GM18951 (cell line): Measurements from ENCODE around the gene ADIRF.
A peak's percentile ranks its signal among the peaks of the same experiment; 100 is the strongest.
"Not testable (repeated sequence)": the region's sequence is repeated elsewhere in the genome, so short reads cannot be mapped to it uniquely, and the experiment has no call there.

ENCODE experiments used
- POLR2A ChIP-seq: IDR thresholded peaks from 4 replicates; pipeline ENCODE4 v1.6.1; 2011; ENCODE audit warnings: mild to moderate bottlenecking; ENCODE audit not compliant: insufficient read length, insufficient read depth; ENCODE audit errors: extremely low read depth
- in situ Hi-C: fragments of 300-500 bp; cut with MboI; formaldehyde crosslinking; loops from one replicate; pipeline ENCODE4 v1.12.0; 2022; ENCODE audit warnings: low sequenced_read_pairs, mixed read lengths, inconsistent platforms; ENCODE audit not compliant: unreplicated experiment

The ADIRF gene

DNA sequence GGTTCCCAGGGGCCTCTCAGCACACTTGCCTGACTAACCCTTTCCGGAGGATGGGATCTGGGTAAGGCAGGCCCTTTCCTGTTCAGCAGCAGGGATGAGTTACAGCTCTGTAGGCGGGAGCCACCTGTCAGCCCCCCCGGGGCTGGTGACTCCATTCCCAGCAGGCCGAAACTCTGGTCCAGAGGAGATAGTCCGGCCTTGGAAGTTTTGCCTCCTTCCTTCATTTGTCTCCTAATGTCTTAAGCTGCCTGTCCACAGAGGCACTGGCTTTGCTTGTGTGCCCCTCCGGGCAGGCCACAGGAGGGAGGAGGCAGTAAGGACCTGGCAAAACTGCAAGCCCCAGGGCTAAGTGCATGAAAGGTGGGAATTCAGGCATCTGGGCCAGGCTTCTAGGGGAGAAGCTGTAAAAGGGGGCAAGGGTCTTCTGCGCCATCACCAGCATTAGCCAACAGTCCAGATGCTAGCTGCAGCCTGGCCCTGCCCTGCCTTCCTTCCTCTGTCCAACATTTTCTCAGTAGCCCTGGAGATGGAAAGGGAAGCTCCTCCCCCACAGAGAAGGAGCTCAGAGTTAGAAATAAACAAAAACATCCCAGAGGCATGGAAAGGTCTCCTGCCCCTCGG, 1.2 kb downstream of the ADIRF start:
- no peak for TF ChIP-seq POLR2A

DNA sequence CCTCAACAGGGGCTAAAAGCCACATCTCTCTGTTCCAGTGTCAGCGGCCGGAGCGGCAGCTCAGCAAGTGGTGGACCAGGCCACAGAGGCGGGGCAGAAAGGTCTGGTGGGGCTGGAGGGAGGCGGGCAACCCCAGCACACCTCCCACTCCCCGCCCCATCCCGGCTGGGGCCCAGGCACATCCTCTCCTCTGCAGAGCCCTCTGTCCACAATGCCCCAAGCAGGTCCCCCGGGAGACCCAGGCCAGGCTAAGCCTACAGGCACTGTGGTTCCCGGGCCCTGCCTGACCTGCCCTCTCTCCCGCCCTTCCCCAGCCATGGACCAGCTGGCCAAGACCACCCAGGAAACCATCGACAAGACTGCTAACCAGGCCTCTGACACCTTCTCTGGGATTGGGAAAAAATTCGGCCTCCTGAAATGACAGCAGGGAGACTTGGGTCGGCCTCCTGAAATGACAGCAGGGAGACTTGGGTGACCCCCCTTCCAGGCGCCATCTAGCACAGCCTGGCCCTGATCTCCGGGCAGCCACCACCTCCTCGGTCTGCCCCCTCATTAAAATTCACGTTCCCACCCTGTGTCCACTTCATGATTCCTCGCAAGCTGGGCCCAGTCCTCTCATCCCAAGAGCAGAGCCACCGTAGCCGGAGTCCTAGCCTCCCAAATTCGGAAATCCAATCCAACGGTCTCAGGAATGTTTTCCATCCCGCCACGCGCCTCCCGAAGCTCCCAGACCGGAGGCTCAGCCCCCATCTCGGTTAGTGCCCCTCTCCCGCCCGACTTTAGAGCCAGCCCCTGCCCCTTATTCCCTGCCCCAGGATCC, 2.1 kb downstream of the ADIRF start:
- in situ Hi-C loops = no loop called here

More for the DNA sequence above, 1.2 kb downstream of the ADIRF start:
- in situ Hi-C loops = no loop called here

DNA sequence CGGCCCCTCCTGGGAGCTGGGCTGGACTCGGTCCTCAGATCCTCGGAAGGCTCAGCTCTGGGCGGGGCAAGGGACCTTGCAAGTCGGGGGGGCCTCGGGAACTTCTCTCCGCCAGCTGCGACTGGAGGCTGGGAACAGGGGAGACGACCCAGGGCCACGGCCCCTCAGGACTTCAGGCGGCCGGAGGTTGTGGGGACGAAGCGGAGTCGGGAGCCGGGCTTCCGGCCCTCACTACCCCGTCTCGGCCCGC, 2.6 kb downstream of the ADIRF start:
- in situ Hi-C loops = no loop called here
- peak; percentile 82 for TF ChIP-seq POLR2A

More for the DNA sequence above, 2.1 kb downstream of the ADIRF start:
- no peak for TF ChIP-seq POLR2A

DNA sequence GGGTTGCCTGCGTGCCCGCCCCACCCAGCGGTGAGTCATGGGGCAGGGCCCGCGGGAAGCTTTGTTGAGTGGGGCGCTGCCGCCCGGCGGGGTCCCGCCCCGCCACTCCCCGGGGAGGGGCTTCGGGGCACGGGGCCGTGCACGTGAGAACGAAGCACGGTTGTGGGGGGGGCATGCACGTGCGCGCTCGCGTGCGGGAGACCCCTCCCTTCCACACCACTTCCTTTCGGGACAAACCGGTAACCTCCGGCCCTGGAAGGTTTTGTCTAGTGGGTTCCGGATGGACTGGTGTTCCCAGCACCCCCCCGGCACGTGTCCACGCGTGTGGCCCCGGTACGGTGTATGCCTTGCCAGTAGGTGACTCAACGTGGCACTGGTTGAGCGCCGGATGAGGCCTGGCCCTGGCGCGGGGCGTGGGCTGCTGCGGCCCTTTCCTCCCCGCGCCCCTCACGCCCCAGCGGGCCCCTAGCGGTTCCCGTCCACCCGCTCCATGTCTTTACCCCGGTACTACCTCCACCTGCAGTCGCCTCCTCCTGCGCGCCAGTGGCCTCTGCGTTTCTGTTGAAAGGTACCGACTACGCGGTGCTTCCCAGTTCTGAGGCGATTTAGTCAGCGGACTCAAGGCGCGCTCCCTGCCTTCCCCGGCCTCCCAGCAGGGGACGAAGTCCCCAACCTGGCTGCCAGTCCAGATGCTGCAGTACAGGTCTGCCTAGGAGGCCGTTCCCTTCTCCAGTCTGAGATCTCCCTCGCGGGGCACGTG, 3.1 kb downstream of the ADIRF start:
- peak; percentile 67 for TF ChIP-seq POLR2A
- in situ Hi-C loops = no loop called here

DNA sequence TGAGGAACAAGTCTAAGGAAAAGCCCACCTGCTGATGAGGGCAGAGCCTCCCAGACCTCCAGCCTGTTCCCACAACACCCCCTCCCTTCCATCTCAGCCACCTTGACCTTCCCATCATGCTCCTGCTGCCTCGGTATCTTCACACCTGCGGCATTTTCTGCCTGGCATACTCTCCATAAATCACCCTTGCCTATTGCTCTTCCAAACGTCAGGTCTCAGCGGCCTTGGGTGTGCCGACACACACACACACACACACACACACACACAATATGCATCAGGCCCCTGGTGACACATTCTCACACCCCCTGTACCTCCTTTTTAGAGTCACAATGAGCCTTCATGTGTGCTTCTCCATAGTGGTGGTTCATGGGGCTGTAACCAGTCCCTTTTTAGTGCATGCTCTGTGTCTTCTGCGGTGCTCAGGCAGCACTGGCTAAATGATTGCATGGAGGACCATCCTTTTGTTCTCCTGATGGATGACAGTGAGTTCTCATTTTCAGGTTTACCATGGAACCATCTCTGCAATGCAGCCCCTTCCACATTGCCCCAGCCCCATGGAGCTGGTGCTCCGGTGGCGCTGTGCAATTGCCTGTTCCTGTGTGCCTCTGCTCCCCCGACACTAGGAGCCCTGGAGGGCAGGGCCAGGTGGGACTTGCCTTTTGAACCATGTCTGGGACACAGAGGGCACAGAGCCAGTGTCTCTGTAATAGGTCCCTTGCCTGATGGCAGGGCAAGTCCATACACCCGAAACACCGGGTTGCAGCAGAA, 4.5 kb downstream of the ADIRF start:
- TF ChIP-seq POLR2A = no peak
- in situ Hi-C loops = no loop called here

DNA sequence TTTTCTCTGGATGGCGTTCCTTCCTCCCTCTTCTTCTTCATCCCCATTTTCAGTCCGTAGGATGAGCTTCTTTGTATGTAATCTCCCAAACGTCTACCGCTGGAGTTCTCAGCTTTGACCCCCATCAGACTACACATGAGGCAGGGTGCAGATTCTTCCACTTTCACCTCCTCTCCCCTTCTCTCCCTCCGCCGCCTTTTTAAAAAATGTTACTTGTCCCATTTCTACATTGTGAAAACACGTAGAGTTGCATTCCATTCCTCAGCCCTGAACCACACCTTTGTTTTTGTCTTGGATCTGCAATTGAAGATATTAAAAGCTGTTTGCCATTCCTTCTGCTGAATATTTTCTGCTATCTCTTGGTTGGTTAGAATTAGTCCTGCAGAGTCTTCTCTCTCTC, 6.2 kb downstream of the ADIRF start:
- no peak for TF ChIP-seq POLR2A
- in situ Hi-C loops = no loop called here

DNA sequence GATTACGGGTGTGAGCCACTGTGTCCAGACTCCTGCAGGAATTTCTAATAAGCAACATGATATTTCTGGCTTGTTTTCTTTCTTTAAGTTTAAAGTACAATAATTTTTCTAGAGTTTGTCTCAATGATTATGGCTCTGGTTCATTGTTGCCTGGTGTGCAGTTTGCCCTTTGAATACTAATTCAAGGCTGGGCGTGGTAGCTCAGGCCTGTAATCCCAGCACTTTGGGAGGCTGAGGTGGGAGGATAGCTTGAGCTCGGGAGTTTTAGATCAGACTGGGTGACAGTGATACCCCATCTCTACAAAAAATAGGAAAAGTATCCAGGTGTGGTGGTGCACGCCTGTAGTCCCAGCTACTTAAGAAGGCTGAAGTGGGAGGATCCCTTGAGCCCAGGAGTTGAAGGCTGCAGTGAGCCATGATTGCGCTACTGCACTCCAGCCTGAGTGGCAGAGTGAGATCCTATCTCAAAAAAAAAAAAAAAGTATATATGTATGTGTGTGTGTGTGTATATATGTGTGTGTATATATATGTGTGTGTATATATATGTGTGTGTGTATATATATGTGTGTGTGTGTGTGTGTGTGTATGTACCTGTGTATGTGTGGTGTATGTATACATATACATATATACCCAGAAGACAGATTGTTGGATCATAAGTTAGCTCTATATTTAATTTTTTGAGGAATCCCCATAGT, 8.2 kb downstream of the ADIRF start:
- in situ Hi-C loops = no loop called here
- TF ChIP-seq POLR2A = no peak

DNA sequence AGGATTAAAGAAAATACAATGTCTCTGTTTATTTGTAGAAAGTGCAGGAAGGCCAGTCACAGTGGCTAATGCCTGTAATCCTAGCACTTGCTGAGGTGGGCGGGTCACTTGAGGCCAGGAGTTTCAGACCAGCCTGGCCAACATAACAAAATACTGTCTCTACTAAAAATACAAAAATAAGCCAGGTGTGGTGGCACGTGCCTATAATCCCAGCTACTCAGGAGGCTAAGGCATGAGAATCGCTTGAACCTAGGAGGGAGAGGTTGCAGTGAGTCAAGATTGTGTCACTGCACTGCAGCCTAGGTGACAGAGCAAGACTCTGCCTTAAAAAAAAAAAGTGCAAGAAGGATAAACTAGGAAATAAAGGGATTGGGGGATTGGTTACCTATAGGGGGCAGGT, 10.2 kb downstream of the ADIRF start:
- in situ Hi-C loops = not testable (repeated sequence)

DNA sequence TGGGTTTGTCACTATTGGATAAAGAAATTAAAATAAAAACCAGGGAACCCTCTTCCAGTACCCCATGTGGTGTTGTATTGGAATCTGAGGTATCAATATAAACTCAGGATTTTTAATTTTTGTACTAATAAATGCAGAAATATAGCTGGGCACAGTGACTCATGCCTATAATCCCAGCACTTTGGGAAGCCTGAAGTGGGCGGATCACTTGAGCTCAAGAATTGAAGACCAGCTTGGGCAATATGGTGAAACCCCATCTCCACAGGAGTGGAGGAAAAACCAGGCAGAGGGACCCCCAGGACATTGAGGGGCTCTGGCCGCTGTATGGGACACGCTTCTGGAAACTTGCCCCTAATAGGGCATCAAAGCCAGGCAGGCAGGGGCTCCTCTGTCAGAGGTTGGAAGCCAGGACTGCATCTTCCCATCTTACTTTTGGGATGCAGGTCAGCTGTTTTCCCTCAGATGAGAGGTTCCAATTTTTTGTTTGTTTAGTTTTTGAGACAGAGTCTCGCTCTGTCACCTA, 11.1 kb downstream of the ADIRF start:
- no peak for TF ChIP-seq POLR2A
- in situ Hi-C loops = no loop called here

DNA sequence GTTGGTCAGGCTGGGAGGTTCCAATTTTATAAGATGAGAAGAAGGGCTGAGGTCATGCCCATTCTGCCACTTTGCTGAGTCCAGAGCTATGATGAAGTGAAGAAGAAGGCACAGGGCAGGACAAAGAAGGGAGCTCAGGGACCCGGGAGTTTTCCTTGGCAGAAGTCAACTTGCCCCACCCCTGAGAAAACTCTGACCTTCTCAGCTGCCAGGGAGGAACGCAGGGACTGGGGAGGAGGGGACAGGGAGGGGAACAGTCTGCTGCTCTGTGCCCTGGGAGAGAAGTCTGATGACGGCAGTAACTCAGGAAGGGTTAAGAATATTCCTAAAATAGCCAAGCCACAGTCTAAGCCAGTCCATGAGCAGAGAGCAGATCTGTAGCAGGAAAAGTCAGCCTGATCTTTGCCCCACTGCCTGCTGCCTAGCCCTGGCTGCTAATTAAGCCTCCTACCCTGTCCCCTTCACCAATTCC, 11.7 kb downstream of the ADIRF start:
- in situ Hi-C loops = no loop called here

DNA sequence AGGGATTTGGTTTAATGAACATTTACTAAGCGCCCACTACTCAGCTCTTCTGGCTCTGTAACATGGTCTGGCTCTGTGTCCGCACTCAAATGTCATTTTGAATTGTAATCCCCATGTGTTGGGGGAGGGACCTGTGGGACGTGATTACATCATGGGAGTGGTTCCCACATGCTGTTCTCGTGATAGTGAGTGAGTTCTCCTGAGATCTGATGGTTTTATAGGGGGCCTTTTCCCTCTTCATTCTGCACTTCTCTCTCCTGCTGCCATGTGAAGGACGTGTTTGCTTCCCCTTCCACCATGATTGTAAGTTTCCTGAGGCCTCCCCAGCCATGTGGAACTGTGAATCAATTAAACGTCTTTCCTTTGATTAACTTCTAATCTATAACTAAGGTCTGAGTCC, 12.7 kb downstream of the ADIRF start:
- in situ Hi-C loops = not testable (repeated sequence)

More for the DNA sequence above, 11.7 kb downstream of the ADIRF start:
- TF ChIP-seq POLR2A = no peak

DNA sequence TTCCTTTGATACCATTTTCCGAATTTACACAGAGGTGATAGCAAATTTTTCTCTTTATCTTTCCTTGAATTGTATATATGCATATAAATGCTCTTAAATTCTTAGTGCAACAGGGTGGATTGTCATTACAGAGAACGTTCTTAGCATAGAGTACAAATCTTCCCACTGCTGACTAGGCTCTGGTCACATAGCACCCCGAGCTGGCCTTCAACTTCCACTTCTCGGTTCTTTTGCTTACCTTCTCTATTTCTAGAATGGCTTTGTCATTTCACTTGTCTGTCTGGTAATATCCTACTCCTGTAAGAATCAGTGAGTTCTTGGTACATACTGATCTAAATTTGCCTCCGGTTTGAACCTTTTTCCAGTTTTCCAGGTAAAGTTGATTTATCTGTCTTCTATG, 13.4 kb downstream of the ADIRF start:
- TF ChIP-seq POLR2A = no peak
- in situ Hi-C loops = no loop called here

DNA sequence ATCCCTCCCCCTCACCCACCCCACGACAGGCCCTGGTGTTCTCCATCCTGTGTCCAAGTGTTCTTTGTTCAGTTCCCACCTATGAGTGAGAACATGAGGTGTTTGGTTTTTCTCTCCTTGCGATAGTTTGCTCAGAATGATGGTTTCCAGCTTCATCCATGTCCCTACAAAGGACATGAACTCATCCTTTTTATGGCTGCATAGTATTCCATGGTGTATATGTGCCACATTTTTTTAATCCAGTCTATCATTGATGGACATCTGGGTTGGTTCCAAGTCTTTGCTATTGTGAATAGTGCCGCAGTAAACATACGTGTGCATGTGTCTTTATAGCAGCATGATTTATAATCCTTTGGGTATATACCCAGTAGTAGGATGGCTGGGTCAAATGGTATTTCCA, 16.2 kb downstream of the ADIRF start:
- in situ Hi-C loops = not testable (repeated sequence)

DNA sequence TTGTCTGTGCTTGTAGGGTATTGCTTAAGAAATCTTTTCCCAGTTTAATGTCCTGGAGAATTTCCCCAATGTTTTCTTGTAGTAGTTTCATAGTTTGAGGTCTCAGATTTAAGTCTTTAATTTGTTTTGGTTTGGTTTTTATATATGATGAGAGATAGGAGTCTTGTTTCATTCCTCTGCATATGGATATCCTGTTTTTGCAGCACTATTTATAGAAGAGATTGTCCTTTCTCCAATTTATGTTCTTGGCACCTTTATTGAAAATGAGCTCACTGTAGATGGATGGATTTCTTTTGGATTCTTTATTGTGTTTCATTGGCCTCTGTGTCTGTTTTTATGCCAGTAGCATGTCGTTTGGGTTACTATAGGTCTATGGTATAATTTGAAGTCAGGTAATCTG, 20.2 kb downstream of the ADIRF start:
- no peak for TF ChIP-seq POLR2A
- in situ Hi-C loops = no loop called here

DNA sequence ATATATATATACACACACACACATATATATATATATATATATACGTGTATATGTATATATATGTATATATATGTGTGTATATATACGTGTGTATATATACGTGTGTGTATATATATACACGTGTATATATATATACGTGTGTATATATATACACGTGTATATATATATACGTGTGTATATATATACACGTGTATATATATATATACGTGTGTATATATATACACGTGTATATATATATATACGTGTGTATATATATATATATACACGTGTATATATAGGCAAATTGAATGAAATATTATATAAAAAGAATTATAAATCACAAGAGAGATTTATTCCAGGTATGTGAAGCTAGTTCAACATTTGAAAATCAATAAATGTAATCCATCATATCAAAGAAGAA, 23.1 kb downstream of the ADIRF start:
- in situ Hi-C loops = not testable (repeated sequence)
